RWPE1 (cell line): Measurements from ENCODE around the gene CSMD2.
"Not testable (repeated sequence)": the region's sequence is repeated elsewhere in the genome, so short reads cannot be mapped to it uniquely, and the experiment has no call there.

Experiments used
- CTCF ChIA-PET: fragments of 350-600 bp; sonication (Branson Sonifier 250); formaldehyde crosslinking; extraction: SDS; loops from one replicate; lab custom pipeline; 2021; lab: Yijun Ruan, JAX
- POLR2A ChIA-PET: fragments of 400-600 bp; formaldehyde crosslinking; extraction: SDS; loops from one replicate; lab custom pipeline; 2020; ENCODE audit warnings: antibody characterized with exemption; ENCODE audit not compliant: low non-redundant PET; lab: Yijun Ruan, JAX
- DNase-seq: peaks from one replicate; pipeline ENCODE4 v3.0.0; 2012; ENCODE audit warnings: low spot score
- H3K27ac ChIP-seq: fragments of 450-650 bp; 2 replicates; pipeline ENCODE4 v1.5.1; 2017
- TF ChIP-seq, protein P1 (sequence below): fragments of 450-650 bp; conservative IDR thresholded peaks from 2 replicates; pipeline ENCODE4 v1.5.1; 2017; ENCODE audit warnings: low read depth, mild to moderate bottlenecking

The CSMD2 gene

DNA sequence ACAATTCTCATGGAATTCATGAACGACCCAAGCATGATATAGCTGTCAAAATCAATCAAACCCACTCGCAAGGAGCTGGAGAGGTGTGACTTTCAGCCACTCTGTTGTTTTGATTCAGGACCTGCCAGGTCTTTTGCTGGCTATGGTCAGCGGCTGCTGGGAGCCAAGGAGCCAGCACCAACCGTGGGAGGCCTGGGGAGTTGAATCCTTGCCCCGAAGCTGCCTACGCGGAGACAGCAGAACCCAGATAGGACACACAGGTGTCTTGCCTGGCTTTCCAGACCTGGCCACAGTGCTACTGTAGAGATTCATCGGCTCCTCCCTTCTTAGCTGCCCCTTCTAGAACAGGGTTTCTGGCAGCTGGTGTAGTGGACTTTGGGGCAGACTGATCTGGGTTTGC is 649.9 kb downstream of the CSMD2 start:
- CTCF ChIA-PET = no interaction called here
- POLR2A ChIA-PET = no interaction called here

DNA sequence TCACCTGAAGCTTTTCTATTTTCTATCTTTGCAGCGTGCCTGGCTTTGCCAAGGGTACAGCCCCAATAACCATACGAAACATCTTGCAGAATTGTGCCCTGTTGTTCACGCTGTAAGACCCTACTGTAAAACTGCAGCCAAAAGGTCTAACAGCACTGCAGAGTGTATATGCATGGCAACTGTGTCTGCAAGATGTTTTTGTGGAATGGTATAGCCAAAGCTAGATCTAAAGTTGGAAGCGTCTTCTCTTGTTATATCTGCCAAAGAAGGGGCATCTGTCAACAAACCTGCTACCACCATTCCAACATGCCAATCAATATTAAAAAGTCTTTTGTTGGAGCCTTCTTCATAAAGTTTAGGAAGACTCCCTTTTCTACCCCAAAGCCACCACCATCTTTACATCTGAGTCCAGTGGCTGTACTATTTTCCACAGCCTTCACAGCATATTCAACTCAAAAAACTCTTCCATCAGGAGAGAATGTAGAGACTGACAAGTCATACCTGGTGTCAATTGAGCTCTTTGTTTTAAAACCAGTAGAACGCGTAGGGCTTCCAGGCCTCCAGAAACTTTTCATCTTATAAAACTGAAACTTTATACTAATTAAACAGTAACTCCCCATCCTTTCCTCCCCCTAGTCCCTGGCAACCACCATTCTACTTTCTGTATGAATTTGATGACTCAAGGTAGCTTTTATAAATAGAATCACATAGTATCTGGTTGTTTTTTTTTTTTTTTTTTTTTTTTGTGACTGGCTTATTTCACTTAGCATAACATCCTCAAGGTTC is 652.6 kb downstream of the CSMD2 start:
- ChIA-PET CTCF (interaction anchor here (0.5 to 0.7 kb wide), 2 partner anchors 56 to 68 kb away, joined by 3 to 4 read pairs; no protein-coding TSS in a partner anchor), POLR2A (no interaction called here)

More for the DNA sequence above, 649.9 kb downstream of the CSMD2 start:
- no peak overlapping the region for H3K27ac ChIP-seq
- DNase-seq = no peak
- TF ChIP-seq, protein P1, sequence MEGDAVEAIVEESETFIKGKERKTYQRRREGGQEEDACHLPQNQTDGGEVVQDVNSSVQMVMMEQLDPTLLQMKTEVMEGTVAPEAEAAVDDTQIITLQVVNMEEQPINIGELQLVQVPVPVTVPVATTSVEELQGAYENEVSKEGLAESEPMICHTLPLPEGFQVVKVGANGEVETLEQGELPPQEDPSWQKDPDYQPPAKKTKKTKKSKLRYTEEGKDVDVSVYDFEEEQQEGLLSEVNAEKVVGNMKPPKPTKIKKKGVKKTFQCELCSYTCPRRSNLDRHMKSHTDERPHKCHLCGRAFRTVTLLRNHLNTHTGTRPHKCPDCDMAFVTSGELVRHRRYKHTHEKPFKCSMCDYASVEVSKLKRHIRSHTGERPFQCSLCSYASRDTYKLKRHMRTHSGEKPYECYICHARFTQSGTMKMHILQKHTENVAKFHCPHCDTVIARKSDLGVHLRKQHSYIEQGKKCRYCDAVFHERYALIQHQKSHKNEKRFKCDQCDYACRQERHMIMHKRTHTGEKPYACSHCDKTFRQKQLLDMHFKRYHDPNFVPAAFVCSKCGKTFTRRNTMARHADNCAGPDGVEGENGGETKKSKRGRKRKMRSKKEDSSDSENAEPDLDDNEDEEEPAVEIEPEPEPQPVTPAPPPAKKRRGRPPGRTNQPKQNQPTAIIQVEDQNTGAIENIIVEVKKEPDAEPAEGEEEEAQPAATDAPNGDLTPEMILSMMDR = no peak

DNA sequence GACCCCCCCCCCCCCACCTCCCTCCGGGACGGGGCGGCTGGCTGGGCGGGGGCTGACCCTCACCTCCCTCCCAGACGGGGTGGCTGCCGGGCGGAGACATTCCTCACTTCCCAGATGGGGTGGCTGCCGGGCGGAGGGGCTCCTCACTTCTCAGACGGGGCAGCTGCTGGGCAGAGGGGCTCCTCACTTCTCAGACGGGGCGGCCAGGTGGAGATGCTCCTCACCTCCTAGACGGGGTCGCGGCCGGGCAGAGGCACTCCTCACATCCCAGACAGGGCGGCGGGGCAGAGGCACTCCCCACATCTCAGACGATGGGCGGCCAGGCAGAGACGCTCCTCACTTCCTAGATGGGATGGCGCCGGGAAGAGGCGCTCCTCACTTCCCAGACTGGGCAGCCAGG is 655.8 kb downstream of the CSMD2 start:
- CTCF ChIA-PET = interaction anchor here (0.7 kb wide), 1 partner anchor 1413 kb away, joined by 3 read pairs; no protein-coding TSS in a partner anchor
- H3K27ac ChIP-seq, DNase-seq, POLR2A ChIA-PET: not testable (repeated sequence)

More for the DNA sequence above, 652.6 kb downstream of the CSMD2 start:
- no peak overlapping the region for H3K27ac ChIP-seq
- DNase-seq = no peak
- TF ChIP-seq, protein P1 = no peak

DNA sequence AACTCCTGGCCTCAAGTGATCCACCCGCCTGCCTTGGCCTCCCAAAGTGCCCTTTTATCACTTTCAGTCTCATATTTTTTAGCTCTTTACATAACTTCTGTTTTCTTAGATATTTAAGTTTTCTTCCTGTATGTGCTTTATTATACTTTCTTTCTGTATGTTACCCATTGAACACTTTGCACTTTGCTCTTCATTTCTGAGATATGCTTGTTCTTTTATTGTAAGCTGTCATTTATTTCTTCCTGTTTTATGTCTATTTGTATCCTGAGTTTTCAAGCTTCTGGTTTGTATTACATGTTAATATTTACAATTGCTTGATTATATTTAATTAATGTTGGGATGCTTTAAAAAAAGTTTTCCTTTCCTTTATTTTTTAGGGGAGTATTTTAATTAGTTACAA is 656.9 kb downstream of the CSMD2 start:
- CTCF ChIA-PET = interaction anchor here (0.6 kb wide), 1 partner anchor 1345 kb away, joined by 4 read pairs; no protein-coding TSS in a partner anchor
- POLR2A ChIA-PET = no interaction called here
- no peak for DNase-seq

DNA sequence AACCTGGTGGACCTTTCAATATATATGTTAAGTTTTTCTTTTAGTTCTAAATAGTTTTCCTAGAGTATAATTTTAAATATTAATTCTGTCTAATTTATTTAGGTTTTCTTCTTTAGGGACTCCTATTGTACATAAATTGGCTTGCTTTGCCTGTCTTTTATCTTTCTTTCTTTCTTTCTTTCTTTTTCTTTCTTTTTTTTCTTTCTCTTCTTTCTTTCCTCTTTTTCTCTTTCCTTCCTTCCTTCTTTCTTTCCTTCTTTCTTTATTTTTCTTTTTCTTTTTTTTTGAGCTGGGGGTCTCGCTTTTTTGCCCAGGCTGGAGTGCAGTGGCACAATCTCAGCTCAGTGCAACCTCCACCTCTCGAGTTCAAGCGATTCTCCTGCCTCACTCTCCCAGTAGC is 657.4 kb downstream of the CSMD2 start:
- no peak overlapping the region for H3K27ac ChIP-seq
- TF ChIP-seq, protein P1 = no peak
- no peak for DNase-seq
- CTCF ChIA-PET = interaction anchor here (0.6 kb wide), 1 partner anchor 1345 kb away, joined by 4 read pairs; no protein-coding TSS in a partner anchor
- POLR2A ChIA-PET = interaction anchor here (0.6 kb wide), 1 partner anchor 264 kb away, joined by 3 read pairs; no protein-coding TSS in a partner anchor

More for the DNA sequence above, 656.9 kb downstream of the CSMD2 start:
- no peak overlapping the region for H3K27ac ChIP-seq
- TF ChIP-seq, protein P1 = no peak

DNA sequence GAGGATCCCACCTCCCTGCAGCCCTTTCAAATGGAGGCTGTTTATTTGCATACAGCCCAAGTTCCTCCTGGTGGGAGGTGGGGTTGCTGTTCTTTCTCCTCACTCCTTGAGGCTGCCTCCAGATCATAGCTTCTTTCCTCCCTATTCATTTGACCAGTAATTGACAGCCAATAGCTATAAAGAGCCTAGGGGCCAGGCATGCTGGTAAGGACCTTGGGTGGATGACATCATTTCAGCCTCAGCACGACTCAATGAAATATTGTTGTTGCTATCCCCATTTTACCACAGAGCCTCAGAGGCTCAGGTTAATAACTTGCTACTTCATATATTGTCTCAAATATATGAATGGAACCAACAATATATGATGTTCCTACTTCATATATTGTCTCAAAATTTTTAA is 661.5 kb downstream of the CSMD2 start:
- ChIA-PET CTCF (interaction anchor here (0.7 kb wide), 1 partner anchor 80 kb away, joined by 3 read pairs; no protein-coding TSS in a partner anchor), POLR2A (no interaction called here)
- no peak for DNase-seq
- H3K27ac ChIP-seq = no peak overlapping the region
- TF ChIP-seq, protein P1 = no peak

DNA sequence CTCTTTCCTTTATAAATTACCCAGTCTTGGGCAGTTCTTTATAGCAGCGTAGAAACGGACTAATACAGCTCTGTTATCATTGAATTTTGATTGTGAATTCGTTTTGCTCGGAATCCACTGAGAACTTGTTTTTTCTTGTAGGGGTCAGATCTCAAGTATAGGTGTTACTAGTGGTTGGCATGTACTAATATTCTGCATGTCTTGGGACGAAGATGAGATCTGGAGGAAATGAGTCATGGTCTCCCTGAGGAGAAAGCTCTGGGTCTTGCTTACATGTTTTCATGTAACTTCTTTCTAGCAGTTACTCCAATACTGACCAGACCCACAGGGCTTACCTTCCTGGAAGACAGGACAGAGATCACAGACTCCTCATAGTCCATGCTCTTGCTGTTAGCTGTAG is 662.3 kb downstream of the CSMD2 start:
- no peak overlapping the region for H3K27ac ChIP-seq
- TF ChIP-seq, protein P1 = no peak
- DNase-seq = peak; percentile 16
- POLR2A ChIA-PET = no interaction called here
- CTCF ChIA-PET = no interaction called here
